CD4-positive, alpha-beta T cell treated with Interleukin-10 for 1 hour (primary cell): Measurements from ENCODE around the gene BFSP2.

Source experiments
- DNase-seq: peaks from one replicate; pipeline ENCODE4 v3.0.0-alpha.2; 2020

The BFSP2 gene

DNA sequence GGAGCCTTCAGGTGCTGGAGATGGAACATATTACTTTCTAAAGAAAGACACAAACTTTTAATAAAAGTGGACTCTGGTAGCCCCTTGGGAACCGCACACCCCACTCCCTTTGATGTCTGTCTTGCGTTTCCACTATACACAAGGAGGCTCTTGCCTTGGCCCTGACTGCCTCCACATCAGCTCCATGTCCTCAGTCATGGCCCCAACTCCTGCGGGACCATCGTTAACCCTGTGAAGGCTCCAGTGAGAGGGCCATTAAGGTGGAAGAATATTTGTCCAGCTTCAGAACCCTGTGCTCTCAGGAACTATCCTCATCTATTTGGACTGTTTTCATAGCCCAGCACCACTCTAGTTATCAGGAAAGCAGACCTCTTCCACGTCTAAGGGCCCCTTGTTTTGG, 16.1 kb upstream of the BFSP2 start:
- no peak for DNase-seq

DNA sequence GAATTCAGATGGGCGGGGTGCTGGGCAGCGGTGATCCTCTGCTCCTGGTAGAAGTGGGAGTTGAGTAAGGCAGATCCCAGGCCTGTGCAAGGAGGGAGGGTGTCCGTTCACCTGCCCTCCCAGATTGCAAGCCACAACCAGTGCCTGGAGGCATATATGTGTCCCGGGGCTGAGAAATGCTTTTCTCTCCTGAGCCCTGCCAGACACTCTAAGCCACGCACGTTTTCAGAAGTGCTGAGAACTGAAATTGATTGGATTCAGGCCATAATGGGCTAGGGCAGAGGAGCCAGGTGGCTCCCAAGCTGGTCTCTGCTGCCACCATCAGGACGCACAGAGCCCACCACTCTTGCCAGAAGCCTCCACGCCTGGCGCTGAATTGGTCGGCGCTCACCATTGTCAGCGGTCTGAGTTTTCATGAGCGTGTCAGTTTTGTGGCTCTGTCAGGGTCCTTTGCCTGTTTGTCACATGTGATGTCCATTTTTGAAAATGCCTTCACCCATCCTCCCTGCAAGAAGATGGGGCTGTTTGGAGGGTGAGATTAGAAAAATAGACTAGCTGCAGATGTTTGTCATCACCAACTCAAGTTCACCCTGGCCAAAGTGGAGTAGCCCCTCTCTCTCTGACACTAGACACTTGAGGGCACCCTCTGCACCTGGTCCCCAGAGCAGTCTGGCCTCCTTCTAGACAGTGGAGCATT, 15.4 kb upstream of the BFSP2 start:
- DNase-seq, result peak; percentile 3

DNA sequence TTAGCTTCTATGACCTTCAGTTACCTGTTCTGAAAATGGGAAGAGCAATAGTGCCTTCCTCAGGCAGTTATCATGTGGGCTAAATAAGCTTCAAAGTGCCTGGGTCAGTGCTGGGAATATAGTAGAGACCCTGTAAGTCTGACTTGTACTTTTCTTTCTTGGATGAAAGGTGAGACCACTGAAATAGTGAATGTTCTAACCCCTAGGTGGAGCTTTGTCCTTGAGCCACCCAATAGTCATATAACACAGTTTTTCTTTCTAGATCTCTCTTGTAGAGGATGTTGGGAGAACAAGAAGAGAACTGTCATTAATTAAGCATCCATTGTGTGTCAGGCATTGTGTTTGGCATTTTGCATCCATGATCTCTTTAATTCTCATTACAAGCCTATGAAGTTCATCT, 13.0 kb upstream of the BFSP2 start:
- DNase-seq, result no peak

DNA sequence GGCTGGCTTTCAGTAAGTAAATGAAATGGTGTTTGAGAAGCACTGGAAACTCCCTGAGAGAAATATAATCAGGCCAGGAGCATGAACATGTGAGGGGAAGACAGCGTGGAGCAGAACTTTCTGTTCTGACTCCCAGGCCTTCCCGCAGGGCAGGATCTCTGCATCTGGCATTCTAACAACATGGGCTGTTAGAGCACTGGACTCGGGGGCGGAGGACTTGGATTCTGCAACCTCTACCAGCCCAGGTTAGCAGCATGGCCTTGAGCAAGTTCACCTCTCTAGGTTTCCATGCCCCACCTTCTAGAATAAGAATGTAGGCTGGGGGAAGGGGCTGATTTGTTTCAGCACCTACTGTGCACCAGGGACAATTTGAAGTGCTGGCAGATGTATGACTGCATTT, 12.5 kb upstream of the BFSP2 start:
- no peak for DNase-seq

DNA sequence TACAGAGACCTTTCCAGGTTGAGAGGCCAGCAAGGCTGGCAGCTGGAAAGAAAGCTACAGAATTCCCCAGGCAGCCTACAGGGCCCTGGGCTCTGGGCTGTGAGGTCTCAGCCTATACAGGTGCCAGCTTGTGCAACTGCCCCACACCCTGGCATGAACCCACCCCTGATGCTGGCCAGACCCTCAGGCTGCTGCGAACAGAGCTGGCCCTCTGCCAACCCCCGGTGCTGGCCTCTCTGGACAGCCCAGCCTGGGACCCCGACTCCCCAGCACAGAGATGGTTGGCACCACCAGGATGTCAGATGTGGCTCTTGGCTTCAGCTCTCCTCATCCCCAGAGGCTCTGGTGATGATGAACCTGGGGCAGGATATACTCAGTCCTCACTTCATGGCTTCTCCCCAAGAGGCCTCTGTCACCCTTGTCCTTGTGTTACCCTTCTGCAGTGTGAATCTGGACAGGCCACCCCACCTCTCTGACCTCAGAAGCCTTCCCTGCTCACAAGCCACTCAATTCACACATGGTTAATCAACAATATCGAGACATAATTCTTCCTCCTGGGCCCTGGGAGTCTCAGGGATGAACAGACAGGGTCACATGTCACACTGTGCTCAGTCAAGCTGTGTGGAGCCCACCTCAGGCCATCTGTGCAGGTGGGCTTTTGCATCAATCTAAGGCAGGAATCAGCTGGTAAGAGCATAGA, 11.0 kb upstream of the BFSP2 start:
- DNase-seq, result no peak

DNA sequence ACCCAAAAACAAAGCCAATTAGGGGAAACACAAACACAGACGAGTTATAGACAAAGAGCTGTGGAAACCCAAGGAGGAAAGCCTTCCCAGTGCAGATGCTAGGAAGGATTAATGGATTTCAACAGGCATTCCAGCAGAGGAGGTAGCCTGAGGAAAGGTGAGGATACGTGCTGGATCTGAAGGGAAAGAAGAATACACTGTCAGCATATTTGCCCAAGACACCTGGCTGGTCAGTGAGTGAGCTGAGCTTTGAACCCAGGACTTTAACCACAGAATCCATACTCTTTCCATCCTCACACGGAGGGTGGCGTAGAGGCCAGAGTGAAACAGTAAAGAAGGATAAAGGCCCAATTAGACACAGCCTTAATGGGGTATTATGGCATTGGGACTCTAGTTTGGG, 9.1 kb upstream of the BFSP2 start:
- DNase-seq, result no peak

DNA sequence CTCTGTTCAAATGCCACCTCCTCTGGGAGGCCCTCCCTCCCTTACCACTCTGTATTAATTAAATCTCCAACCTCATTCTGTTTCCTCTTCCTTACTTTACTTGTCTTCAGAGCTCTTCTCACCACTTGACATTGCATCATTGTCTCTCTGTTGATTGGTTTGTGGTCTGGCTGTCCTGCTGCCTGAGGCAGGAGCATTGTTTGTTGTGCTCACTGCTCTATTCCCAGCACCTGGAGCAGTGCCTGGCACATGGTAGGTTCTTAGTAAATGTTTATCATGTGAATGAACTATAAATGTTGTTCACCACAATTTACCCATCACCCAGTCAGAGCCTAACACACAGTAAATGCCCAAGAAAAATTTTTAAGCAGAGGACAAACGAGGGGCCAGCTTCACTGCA, 6.7 kb upstream of the BFSP2 start:
- DNase-seq, result no peak

DNA sequence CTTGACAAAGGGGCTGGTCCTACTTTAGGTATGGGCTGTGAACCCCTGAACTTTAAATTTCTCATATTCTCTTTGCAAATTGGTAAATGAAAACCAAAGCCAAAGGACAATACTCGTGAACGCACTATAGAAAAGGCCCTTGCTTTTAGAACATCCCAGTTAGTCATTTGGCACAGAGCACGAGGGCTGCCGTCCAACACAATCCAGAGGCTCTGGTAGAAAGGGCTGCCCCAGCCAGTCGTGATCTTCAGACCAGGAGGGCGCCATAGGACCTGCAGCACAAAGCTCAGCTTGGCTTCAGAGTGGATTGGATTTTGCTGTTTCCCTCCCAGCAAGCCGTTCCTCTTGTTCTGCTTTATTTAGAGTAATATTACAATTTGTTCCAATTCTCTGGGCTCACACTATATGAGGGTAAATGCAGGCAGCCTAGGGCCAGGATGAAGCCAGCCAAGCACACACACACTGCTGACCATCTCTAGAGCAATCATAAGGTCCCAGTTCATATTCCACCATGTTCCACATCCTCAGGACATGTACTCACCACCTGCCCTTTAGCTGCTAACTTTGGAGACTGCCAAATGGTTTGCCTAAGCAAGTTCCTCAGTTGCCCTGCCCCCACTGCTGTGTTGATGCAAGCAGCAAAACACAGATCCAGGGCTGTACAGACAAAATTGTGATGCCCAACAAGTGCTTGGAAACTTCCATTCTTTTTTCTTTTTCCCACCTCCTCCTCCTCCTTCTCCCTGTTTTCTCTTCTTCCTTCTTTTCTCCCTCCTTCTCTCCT, 6.0 kb upstream of the BFSP2 start:
- DNase-seq, result no peak

DNA sequence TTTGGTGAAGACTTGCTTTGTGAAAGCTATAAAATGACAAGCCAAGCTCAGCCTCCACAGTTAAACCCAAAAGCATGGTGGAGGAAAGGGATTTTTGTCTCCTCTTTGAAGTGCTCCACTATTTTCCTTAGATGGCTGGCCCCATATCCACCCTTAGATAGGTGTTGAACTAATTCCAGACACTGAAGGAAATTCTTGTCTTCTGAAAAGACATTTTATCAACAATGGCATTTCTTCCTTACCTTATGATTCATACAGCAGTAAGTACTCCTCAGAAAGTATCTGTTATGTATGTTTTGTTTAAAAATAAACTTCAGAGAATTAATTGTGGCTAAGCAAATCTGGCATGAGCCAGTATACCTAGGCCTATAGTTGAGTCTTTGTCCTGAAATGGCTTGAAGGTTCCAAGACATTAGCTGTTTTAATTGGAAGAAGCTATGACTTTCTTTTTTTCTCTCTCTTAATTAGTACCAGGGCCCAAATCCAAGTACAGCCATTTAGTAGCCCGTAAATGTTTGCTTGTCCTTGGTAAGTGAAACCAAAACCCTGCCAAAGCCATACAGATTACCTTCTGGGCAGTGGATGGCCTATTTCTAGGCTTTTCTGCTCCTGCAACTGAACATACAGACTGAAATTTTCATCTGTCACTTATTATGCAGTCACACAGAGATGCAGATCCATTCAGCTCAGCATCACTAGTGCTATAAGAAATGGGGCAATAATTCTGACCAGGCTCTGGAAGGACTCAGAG, 5.1 kb upstream of the BFSP2 start:
- DNase-seq, result no peak

DNA sequence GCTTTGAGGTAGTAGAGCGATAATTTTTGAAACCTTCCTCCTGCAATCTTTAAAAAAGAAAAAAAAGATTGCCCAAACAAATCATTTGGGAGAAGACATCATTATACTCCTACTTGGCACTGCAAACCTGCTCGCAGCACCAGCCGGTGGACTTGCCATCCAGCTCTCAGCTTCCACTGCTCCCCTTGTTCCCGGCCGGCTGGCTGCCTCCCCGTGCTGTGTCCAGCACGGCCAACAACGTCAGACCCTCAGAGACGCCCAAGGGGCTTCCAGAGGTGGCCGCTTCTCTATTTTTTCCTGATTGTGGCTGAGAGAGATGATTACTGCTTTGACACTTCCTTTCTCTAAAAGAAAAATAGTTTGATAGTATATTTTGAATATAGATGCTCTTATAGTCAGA, 3.0 kb upstream of the BFSP2 start:
- no peak for DNase-seq

DNA sequence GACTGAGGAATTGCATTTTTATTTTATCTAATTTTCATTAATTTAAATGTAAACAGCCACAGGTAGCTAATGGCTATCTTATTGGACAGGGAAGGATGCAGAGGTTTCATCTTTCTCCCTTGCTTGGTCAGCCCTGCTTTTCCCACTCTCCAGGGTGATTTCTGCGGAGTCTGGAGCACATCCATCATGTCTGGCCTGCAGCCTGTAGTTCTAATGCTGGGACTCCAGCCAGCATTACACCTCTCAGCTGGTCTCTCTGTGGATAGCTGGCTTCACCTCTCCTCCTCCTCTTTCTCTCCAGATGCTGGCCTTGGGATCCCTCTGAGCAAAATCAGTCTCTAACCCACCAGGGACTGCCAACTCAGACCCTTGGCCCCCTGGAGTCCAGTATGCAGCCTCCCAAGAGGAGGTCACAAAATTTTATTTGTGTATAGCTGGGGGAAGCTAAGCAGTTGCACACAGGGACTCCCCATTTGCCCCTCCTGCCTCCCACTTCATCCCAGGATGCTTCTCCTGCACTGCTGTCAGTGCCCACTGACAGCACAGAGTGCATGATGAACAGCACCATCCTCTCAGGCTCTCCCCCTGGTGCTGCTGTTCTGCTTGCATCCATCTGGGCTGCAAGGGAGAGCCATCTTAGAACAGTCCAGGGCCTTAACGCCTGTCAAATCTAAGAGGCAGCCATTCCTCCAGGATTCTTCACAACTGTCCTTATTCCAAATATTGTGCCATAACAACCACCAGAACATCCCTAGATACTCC, 1.7 kb downstream of the BFSP2 start:
- no peak for DNase-seq

DNA sequence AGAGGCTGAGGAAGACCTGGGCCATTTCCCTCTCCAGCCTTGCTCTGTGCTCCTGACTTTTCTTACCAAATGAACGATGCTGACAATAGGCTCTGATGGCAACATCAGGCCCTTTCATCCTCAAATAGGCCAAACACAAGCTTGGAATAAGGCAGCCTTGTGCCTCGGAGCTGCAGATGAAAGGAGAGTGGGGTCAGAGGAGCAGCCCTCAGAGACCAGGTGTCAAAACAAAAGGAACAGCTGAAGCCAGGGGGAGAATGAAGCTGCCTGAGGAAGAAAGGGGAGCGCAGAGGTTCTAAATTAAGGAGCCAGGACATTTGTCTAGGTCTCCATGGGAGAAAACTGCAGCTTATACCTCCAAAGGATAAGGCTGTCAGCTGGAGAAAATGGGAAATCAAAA, 5.1 kb downstream of the BFSP2 start:
- DNase-seq, result no peak

DNA sequence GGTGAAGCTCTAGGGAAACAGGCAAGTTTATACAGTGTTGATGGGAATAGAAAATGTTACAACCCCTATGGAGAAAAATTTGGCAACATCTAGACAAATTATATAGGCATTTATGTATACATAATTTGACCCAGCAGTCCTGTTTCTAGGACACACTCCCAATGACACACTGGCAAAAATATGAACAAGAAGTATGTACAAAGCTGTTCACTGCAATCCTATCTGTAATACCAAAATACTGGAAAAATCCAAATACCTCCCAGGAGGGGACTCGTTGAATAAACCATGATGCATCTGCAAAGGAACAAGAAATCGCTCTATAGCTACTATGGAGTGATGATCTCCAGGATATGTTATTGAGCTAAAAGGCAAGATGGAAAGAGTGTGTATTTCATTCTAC, 8.5 kb downstream of the BFSP2 start:
- DNase-seq, result no peak

DNA sequence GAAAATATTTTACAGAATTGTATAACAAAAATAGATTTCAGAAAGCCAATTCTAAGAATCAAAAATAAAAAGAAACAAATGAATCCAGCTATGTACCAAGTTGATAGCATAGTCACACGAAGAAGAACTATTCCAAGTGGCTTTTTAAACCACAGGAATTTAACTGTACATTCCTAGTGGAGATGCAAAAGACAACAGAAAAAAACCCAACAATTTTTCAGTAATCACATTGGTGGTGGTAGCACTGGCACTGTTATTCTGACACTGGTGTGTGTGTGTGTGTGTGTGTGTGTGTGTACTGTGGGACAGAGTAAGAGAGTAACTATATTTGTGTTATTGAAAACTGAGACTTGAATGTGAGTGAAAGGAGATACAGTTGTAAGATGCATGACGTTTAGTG, 9.1 kb downstream of the BFSP2 start:
- DNase-seq, result no peak

DNA sequence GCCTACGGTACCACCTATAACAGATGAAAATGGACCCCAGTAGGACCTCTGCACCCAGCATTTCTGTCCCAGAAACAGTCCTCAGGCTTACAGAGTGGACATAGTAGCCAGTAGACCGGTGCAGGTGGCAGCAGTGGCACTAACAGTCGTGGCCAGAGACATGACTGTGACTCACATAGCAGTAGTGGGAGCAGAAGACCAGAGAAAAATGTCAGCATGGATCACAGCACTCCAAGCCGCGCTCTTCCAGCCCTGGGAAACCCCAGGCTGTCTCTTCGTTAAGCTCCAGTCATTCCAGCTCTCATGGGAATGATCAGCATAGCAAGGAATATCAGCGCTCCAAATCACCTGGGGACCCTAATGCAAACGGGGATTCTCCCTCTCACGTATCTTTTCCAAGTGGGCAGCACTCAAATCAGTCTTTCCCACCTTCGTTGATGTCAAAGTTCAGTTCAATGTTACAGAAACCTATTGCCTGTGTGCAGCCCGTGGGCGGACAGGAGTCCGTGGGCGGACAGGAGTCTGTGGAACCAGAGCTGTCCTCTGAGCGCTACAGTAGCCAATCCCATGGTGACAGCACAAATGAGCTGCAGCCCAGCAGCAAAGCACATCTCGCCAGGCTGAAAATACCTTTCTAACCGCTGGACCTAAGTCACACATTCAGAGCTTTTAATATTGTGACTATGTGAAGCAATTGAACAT, 10.5 kb downstream of the BFSP2 start:
- DNase-seq, result no peak

DNA sequence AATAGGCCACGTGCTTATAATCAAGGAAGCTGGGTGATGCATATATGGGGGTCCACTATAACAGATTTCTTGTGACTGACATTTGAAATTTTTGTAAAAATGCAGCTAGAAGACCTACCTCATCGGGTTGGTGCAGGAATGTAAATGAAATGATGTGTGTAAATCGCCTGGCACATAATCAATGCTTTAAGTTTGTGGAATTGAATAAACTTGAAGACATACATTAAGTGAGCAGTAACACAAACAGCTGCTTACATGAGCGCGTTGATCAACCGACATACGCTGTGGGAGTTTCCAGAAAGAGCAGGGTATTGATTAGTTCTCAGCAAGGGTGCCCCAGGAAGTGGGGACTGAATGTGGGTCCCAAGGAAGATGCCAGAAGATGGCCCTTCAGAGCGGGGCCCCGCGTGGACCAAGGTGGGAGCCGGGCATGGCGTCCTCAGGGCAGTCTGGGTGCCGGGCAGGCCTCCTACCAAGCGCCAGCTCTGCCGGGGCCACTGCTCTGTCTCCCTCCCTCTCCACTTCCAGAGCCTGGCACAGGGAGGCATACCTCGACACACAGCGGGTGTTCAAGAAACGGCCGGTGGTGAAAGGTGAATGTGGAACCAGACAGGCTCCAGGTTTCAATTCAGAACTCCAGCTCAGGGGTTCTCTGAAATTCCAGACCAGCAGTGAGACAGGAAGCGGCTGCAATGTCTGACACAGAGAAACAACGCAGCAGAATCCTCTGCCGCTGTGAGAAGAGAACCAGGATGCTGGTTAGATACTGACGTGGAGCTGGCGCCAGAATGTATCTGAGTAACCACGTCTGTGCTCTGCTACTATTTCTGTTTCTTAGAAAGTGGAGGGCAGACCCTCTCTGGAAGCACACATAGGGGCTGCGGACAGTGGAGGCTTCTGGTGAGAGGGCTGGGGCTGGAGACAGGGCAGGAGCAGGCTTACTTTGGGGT, 12.6 kb downstream of the BFSP2 start:
- DNase-seq, result no peak

DNA sequence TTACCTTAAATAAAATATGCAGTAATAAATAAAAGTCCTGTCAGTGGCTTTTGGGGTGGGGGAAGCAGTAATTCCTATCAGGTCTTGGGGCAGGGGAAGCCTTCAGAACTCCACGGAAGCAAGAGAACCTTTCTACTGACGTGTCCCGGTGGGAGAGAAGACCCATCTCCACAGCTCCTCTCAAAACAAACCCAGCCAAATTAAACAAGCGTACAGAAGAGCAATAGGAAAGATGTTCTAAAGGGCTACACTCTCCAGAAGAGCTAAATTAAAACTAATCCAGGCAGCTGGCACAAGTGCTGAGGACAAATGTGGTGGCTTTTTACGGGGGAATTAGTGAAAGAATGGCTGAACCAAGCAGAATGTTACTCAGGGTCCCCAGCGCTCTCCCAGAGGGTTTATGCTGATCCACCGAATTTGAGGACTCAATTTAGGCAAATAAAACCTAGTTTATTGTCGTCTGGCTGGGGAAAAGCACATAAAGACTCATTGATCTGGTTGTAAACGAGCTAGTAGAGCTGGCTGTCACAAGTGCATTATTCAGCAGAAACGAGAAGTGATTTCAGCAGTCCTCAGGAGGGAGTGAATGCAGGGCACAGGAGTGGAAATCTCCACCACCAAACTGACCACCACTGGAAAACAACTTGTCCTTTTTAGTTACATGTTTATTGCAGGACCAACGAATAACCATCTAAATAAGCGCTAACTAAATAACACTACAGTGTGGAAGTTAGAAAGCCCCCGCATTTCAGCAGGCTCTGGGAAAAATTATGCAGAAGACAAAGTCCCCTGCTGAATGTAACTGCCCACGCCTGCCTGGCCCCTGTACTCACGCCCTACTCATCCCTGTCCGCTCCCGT, 13.5 kb downstream of the BFSP2 start:
- no peak for DNase-seq

DNA sequence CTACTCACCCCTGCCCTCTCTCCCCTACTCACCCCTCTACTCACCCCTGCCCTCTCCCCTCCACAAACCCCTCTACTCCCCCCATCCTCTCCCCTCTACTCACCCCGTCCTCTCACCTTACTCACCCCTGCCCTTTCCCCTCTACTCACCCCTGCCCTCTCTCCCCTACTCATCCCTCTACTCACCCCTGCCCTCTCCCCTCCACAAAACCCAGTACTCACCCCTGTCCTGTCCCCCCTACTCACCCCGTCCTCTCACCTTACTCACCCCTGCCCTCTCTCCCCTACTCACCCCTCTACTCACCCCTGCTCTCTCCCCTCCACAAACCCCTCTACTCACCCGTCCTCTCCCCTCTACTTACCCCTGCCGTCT, 14.2 kb downstream of the BFSP2 start:
- DNase-seq, result no peak

DNA sequence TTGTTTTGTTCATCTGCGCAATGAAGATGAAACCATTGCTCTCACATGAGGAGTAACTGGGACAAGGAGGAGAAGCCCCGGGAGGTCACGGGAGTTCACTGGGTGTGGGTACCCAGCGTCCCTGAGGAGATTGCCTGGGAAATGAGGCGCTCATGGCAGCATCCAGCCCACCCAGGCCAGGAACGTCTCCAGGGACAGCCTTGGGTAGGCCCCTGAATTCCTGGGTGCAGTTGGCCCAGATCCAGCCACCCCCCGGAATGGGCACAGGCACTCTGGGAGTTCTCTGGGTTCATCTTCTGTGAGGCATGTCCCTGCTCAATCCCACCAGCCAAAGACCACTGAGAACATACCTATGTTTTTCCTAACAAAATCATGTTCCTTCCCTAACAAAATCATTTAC, 18.5 kb downstream of the BFSP2 start:
- DNase-seq, result no peak
